PC-9 (cell line): ENCODE measurements around the gene TANC1. TPM values are rescaled to one million over a fixed set of nuclear protein-coding genes. Genes with fewer than 3 reads are reported as not detected.

Experiments used
- BruUV-seq: library from RNA; stranded (reverse); fragments of 400-500 nt; replicated peaks from 2 replicates; lab custom pipeline; 2021; lab: Mats Ljungman, UMichigan
- CTCF ChIA-PET: fragments of 300-600 bp; sonication (Branson Sonifier 250); formaldehyde crosslinking; loops from one replicate; lab custom pipeline; 2022; ENCODE audit warnings: antibody characterized with exemption; lab: Charles Lee
- POLR2A ChIA-PET: fragments of 300-600 bp; sonication (Branson Sonifier 250); formaldehyde crosslinking; loops from one replicate; lab custom pipeline; 2022; ENCODE audit warnings: antibody characterized with exemption; ENCODE audit not compliant: unreplicated experiment; lab: Charles Lee
- DNase-seq, 2 experiments: peaks; one replicate each; pipeline versions ENCODE4 v3.0.0 to v3.0.0-alpha.2; 2015 to 2022; ENCODE audit warnings: mixed read lengths in 1 of 2
- H2AFZ ChIP-seq: fragments of 200-600 bp; sonication (generic); 2 replicates; pipeline ENCODE4 v1.8.1; 2017; ENCODE audit warnings: antibody characterized with exemption
- H3F3A ChIP-seq: fragments of 200-600 bp; sonication (generic); 2 replicates; pipeline ENCODE4 v1.8.1; 2017; ENCODE audit warnings: antibody characterized with exemption, mild to moderate bottlenecking, low read depth; ENCODE audit not compliant: insufficient read depth
- H3K27ac ChIP-seq: fragments of 200-600 bp; sonication (generic); 2 replicates; pipeline ENCODE4 v1.6.1; 2016; ENCODE audit warnings: mixed run types
- H3K27me3 ChIP-seq: fragments of 200-600 bp; sonication (generic); 2 replicates; pipeline ENCODE4 v1.6.1; 2016; ENCODE audit warnings: low read depth, mixed run types; ENCODE audit not compliant: insufficient read depth
- H3K36me3 ChIP-seq: fragments of 200-600 bp; sonication (generic); 2 replicates; pipeline ENCODE4 v1.6.1; 2016; ENCODE audit warnings: low read depth, mixed run types
- H3K4me1 ChIP-seq: fragments of 200-600 bp; sonication (generic); replicated peaks from 2 replicates; pipeline ENCODE4 v1.6.1; 2016; ENCODE audit warnings: mixed run types; ENCODE audit not compliant: insufficient read depth
- H3K4me2 ChIP-seq: fragments of 200-600 bp; sonication (generic); 2 replicates; pipeline ENCODE4 v1.6.1; 2017; ENCODE audit warnings: mixed run types
- H3K4me3 ChIP-seq: fragments of 200-600 bp; sonication (generic); 2 replicates; pipeline ENCODE4 v1.6.1; 2016; ENCODE audit warnings: mixed run types
- H3K79me2 ChIP-seq: fragments of 200-600 bp; sonication (generic); 2 replicates; pipeline ENCODE4 v1.6.1; 2017; ENCODE audit warnings: low read depth, mixed run types
- H3K9me2 ChIP-seq: fragments of 200-600 bp; sonication (generic); 2 replicates; pipeline ENCODE4 v1.8.1; 2017; ENCODE audit warnings: mild to moderate bottlenecking; ENCODE audit not compliant: insufficient read depth
- H3K9me3 ChIP-seq: fragments of 200-600 bp; sonication (generic); 2 replicates; pipeline ENCODE4 v1.8.1; 2016; ENCODE audit warnings: low read depth; ENCODE audit not compliant: insufficient read depth
- H4K20me1 ChIP-seq: fragments of 200-600 bp; sonication (generic); 2 replicates; pipeline ENCODE4 v1.8.1; 2017; ENCODE audit not compliant: insufficient read depth
- EZH2 ChIP-seq: fragments of 200-600 bp; sonication (generic); IDR thresholded peaks from 2 replicates; pipeline ENCODE4 v1.8.0; 2017; ENCODE audit warnings: antibody characterized with exemption, low read depth
- intact Hi-C: fragments of 100-400 bp; cut with micrococcal nuclease; formaldehyde crosslinking; loops from one replicate; pipeline ENCODE4 v1.10.0; 2022; ENCODE audit not compliant: unreplicated experiment
- total RNA-seq: library from RNA; stranded (reverse); gene quantifications from 2 replicates; pipeline ENCODE4 v1.2.3, GENCODE V29; 2021
- TF ChIP-seq, protein P1 (sequence below): fragments of 200-600 bp; sonication (generic); conservative IDR thresholded peaks from 2 replicates; pipeline ENCODE4 v1.6.1; 2017; ENCODE audit warnings: mixed run types, antibody characterized with exemption, mild to moderate bottlenecking, moderate library complexity

The TANC1 gene
- total RNA-seq, 1 experiment from 2014 or later = 26.0 TPM

DNA sequence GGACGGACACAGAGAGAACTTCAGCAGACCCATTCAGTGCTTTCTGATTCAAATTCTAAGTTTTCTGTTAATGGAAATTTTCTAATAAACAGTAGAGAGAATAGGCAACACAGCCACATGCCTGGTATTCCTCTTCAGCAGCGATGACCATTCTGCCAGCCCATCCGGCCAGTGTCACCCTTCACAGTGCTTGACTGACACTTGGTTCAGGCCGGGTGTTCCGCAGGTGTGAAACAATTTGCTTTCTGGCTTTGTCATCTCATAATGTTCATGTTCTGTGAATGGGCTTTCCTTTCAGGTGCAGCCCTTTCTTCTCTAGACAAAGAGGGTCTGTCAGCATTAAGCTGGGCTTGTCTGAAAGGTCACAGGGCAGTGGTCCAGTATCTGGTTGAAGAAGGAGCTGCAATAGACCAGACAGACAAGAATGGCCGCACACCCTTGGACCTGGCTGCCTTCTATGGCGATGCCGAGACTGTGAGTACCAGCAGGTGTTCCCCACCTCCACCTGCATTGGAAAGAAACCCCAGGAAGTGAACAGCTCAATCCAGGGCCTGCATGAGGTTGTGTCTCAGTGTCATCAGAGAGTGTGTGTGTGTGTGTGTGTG lies 251.1 kb downstream of the TANC1 start:
- H4K20me1 ChIP-seq = no peaks in the 10 kb centered on the region
- no peaks in the 10 kb centered on the region for H3K36me3 ChIP-seq
- BruUV-seq = no TSS peak
- no peaks in the 10 kb centered on the region for H3K9me2 ChIP-seq
- H3K9me3 ChIP-seq = no peaks in the 10 kb centered on the region
- no peaks in the 10 kb centered on the region for H3K79me2 ChIP-seq
- H3K4me2 ChIP-seq = no peak overlapping the region
- intact Hi-C loops = no loop called here
- H3K27ac ChIP-seq = no peak overlapping the region
- H3K4me3 ChIP-seq = no peak overlapping the region
- POLR2A ChIA-PET = no interaction called here
- no peaks in the 10 kb centered on the region for H3F3A ChIP-seq
- DNase-seq = no peak
- no peak for TF ChIP-seq EZH2
- TF ChIP-seq, protein P1, sequence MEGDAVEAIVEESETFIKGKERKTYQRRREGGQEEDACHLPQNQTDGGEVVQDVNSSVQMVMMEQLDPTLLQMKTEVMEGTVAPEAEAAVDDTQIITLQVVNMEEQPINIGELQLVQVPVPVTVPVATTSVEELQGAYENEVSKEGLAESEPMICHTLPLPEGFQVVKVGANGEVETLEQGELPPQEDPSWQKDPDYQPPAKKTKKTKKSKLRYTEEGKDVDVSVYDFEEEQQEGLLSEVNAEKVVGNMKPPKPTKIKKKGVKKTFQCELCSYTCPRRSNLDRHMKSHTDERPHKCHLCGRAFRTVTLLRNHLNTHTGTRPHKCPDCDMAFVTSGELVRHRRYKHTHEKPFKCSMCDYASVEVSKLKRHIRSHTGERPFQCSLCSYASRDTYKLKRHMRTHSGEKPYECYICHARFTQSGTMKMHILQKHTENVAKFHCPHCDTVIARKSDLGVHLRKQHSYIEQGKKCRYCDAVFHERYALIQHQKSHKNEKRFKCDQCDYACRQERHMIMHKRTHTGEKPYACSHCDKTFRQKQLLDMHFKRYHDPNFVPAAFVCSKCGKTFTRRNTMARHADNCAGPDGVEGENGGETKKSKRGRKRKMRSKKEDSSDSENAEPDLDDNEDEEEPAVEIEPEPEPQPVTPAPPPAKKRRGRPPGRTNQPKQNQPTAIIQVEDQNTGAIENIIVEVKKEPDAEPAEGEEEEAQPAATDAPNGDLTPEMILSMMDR = no peak
- no peaks in the 10 kb centered on the region for H3K27me3 ChIP-seq
- H2AFZ ChIP-seq = no peak overlapping the region
- CTCF ChIA-PET = no interaction called here
- H3K4me1 ChIP-seq = no peaks in the 10 kb centered on the region

- no peaks in the 10 kb centered on the region for H3F3A ChIP-seq
- H3K4me3 ChIP-seq = no peak overlapping the region
- no peak for DNase-seq
- no peaks in the 10 kb centered on the region for H3K79me2 ChIP-seq
- intact Hi-C loops = no loop called here
- no peak overlapping the region for H3K27ac ChIP-seq
- ChIA-PET CTCF (no interaction called here), POLR2A (no interaction called here)
- no peak overlapping the region for H2AFZ ChIP-seq
- H3K9me3 ChIP-seq = no peaks in the 10 kb centered on the region
- H3K4me2 ChIP-seq = no peak overlapping the region
- H3K36me3 ChIP-seq = peaks cover 4% of the 10 kb centered on the region; the same call in 1 of the 2 replicates
- no peaks in the 10 kb centered on the region for H3K9me2 ChIP-seq
- no peak for TF ChIP-seq EZH2
- TF ChIP-seq, protein P1 = no peak
- no peaks in the 10 kb centered on the region for H3K27me3 ChIP-seq
- BruUV-seq = no TSS peak
- H4K20me1 ChIP-seq = no peaks in the 10 kb centered on the region
- H3K4me1 ChIP-seq = no peaks in the 10 kb centered on the region
Measured at GRCh38 chr2:159224061-159224813, 255.8 kb downstream of the TANC1 start.

GRCh38 chr2:159225025-159226016 lies 256.9 kb downstream of the TANC1 start:
- no peak for DNase-seq
- H3K9me3 ChIP-seq = no peaks in the 10 kb centered on the region
- H3K9me2 ChIP-seq = no peaks in the 10 kb centered on the region
- H3K27me3 ChIP-seq = no peaks in the 10 kb centered on the region
- no peaks in the 10 kb centered on the region for H3K79me2 ChIP-seq
- ChIA-PET CTCF (no interaction called here), POLR2A (no interaction called here)
- no peaks in the 10 kb centered on the region for H4K20me1 ChIP-seq
- no peak overlapping the region for H3K27ac ChIP-seq
- no peak overlapping the region for H3K4me3 ChIP-seq
- H3K36me3 ChIP-seq = peaks cover 4% of the 10 kb centered on the region; the same call in 1 of the 2 replicates
- BruUV-seq = no TSS peak
- H3K4me1 ChIP-seq = no peaks in the 10 kb centered on the region
- TF ChIP-seq EZH2 = no peak
- TF ChIP-seq, protein P1 = no peak
- intact Hi-C loops = no loop called here
- no peak overlapping the region for H2AFZ ChIP-seq
- no peak overlapping the region for H3K4me2 ChIP-seq
- H3F3A ChIP-seq = no peaks in the 10 kb centered on the region
